K562 (cell line): ENCODE measurements around the gene ZNF791. TPM values are rescaled to one million over a fixed set of nuclear protein-coding genes. Genes with fewer than 3 reads are reported as not detected.

Source experiments
- ATAC-seq: fragments of 200-7000 bp; cut with Tn5 transposase; 3 replicates; pipeline ENCODE4 v1.9.1; 2020; ENCODE audit warnings: moderate library complexity
- BruUV-seq: library from RNA; stranded (reverse); fragments of 400-500 nt; replicated peaks from 2 replicates; lab custom pipeline; 2021; lab: Mats Ljungman, UMichigan
- CTCF ChIA-PET: fragments of 300-600 bp; formaldehyde crosslinking; extraction: SDS; loops from one replicate; lab custom pipeline; 2021; ENCODE audit warnings: low intra/inter-chr PET ratio; lab: Yijun Ruan, JAX
- POLR2A ChIA-PET: fragments of 300-600, 350-650 bp; sonication (Branson Sonifier 250); formaldehyde crosslinking; extraction: SDS; loops from one replicate; lab custom pipeline; 2021; ENCODE audit warnings: antibody characterized with exemption, inconsistent platforms; lab: Yijun Ruan, JAX
- DNase-seq, 4 experiments: peaks; one replicate each; pipeline versions ENCODE4 v3.0.0 to v3.0.0-alpha.2; 2011 to 2018; ENCODE audit warnings: low spot score in 3 of 4, mixed read lengths in 3 of 4; ENCODE audit errors: extremely low read depth in 1 of 4
- FAIRE-seq: peaks from 2 replicates; lab custom pipeline; 2011; peaks lifted over from hg19 to GRCh38; lab: Jason Lieb, UNC
- H2AFZ ChIP-seq: 2 replicates; pipeline ENCODE4 v1.6.0; 2011; ENCODE audit warnings: low read depth, low read length, control low read depth, inconsistent platforms
- H3K27ac ChIP-seq: fragments of 200-600 bp; 3 replicates; pipeline ENCODE4 v1.8.0; 2011; ENCODE audit warnings: low read depth, mild to moderate bottlenecking, control low read depth, inconsistent platforms, low read length, moderate library complexity, mixed read lengths; ENCODE audit errors: extremely low read depth
- H3K27me3 ChIP-seq, 2 experiments: fragments of 300-600 bp in 1 of 2; 2 replicates in 1 of 2; 3 replicates in 1 of 2; pipeline versions ENCODE4 v1.6.0 to v1.8.0; 2011; ENCODE audit warnings: inconsistent platforms in 2 of 2, low read length in 2 of 2, mild to moderate bottlenecking in 1 of 2, mixed read lengths in 1 of 2, moderate library complexity in 1 of 2; ENCODE audit not compliant: control insufficient read depth in 2 of 2, insufficient read depth in 2 of 2
- H3K36me3 ChIP-seq: fragments of 300-600 bp; 3 replicates; pipeline ENCODE4 v1.8.0; 2011; ENCODE audit warnings: mild to moderate bottlenecking, low read length, inconsistent platforms; ENCODE audit not compliant: control insufficient read depth, insufficient read depth
- H3K4me1 ChIP-seq, 2 experiments: fragments of 200-600 bp in 1 of 2; replicated peaks in 1 of 2; 2 replicates in 1 of 2; 3 replicates in 1 of 2; pipeline versions ENCODE4 v1.5.1 to v1.8.0; 2011; ENCODE audit warnings: inconsistent platforms in 2 of 2, low read length in 2 of 2, mild to moderate bottlenecking in 1 of 2, mixed read lengths in 1 of 2, moderate library complexity in 1 of 2; ENCODE audit not compliant: control insufficient read depth in 2 of 2, insufficient read depth in 2 of 2
- H3K4me2 ChIP-seq: 2 replicates; pipeline ENCODE4 v1.6.1; 2011; ENCODE audit warnings: low read length, control low read depth, inconsistent platforms, mixed read lengths; ENCODE audit not compliant: insufficient read depth
- H3K4me3 ChIP-seq: fragments of 200-600 bp; sonication (generic), shearing (Covaris generic); 2 replicates; pipeline ENCODE4 v1.5.1; 2016; ENCODE audit warnings: control low read depth, inconsistent platforms
- H3K79me2 ChIP-seq: fragments of 200-600 bp; 3 replicates; pipeline ENCODE4 v1.8.0; 2011; ENCODE audit warnings: low read length, inconsistent platforms; ENCODE audit not compliant: control insufficient read depth, insufficient read depth
- H3K9ac ChIP-seq, 2 experiments: 2 replicates each; pipeline versions ENCODE4 v1.6.0 to v1.6.1; 2011; ENCODE audit warnings: low read depth in 2 of 2, low read length in 2 of 2, control low read depth in 1 of 2, inconsistent platforms in 1 of 2, mild to moderate bottlenecking in 1 of 2, mixed read lengths in 1 of 2; ENCODE audit not compliant: insufficient read depth in 1 of 2
- H3K9me1 ChIP-seq: one replicate; pipeline ENCODE4 v1.6.0; 2011; ENCODE audit warnings: inconsistent platforms, mild to moderate bottlenecking, low read length, moderate library complexity; ENCODE audit not compliant: control insufficient read depth, insufficient read depth
- H3K9me3 ChIP-seq: replicated peaks from 2 replicates; pipeline ENCODE4 v1.5.1; 2011; ENCODE audit warnings: low read depth, low read length, inconsistent platforms; ENCODE audit not compliant: control insufficient read depth, insufficient read depth
- H4K20me1 ChIP-seq: replicated peaks from 2 replicates; pipeline ENCODE4 v1.6.1; 2011; ENCODE audit warnings: low read length, inconsistent platforms, mixed read lengths; ENCODE audit not compliant: control insufficient read depth, insufficient read depth
- FOXK1 ChIP-seq: sonication (generic); formaldehyde crosslinking; IDR thresholded peaks from 2 replicates; pipeline ENCODE4 v1.8.0; 2022; ENCODE audit warnings: missing genetic modification reagents, mild to moderate bottlenecking, borderline replicate concordance
- IRF2 ChIP-seq: sonication (generic); formaldehyde crosslinking; IDR thresholded peaks from 2 replicates; pipeline ENCODE4 v1.8.1; 2022; ENCODE audit warnings: mild to moderate bottlenecking, missing genetic modification reagents
- SP1 ChIP-seq: sonication (generic); formaldehyde crosslinking; IDR thresholded peaks from 2 replicates; pipeline ENCODE4 v1.8.1; 2022; ENCODE audit warnings: mild to moderate bottlenecking, missing genetic modification reagents
- SPI1 ChIP-seq: IDR thresholded peaks from 2 replicates; pipeline ENCODE4 v1.6.1; 2011; ENCODE audit warnings: low read depth, low read length, control low read depth, borderline replicate concordance
- WGBS: fragments of 100-300 bp; shearing (Covaris generic); methylation state at CpG from one replicate; pipeline ENCODE4 v1.1.6; 2016; ENCODE audit warnings: low coverage, mixed read lengths; ENCODE audit not compliant: insufficient coverage; ENCODE audit errors: missing lambda C conversion rate; 5-methylcytosine and 5-hydroxymethylcytosine counted together
- in situ Hi-C: fragments of 300-500 bp; cut with MboI; formaldehyde crosslinking; loops from 4 replicates; pipeline ENCODE4 v1.15.0; 2018; ENCODE audit warnings: inconsistent platforms, mixed read lengths
- intact Hi-C: fragments of 100-400 bp; cut with micrococcal nuclease; formaldehyde crosslinking; loops from 2 replicates; pipeline ENCODE4 v1.14.2; 2022
- polyA plus RNA-seq, 8 experiments: library from polyadenylated mRNA; depleted of rRNA in 4 of 8; stranded (reverse) in 5 of 8; unstranded in 3 of 8; fragments of >200 nt; fragmentation: Nextera tagmentation in 2 of 8; fragmentation: Illumina TruSeq in 1 of 8; extraction: Ambion mirVana in 2 of 8; extraction: Trizol in 1 of 8; gene quantifications; 2 replicates each; pipeline versions ENCODE4 v1.2.1 to v1.2.3, GENCODE V29; 2011 to 2014; ENCODE audit warnings: inconsistent platforms in 1 of 8, missing spikeins in 1 of 8
- total RNA-seq, 7 experiments: library from RNA; depleted of rRNA in 6 of 7; stranded (reverse); fragments of >200 nt in 6 of 7; fragmentation: Illumina TruSeq in 2 of 7; extraction: Trizol in 2 of 7; gene quantifications; 2 replicates each; pipeline versions ENCODE4 v1.2.1 to v1.2.3, GENCODE V29; 2011 to 2021; ENCODE audit warnings: low replicate concordance in 1 of 7

Gene ZNF791
- total and polyA plus RNA-seq, 9 of the 15 experiments (the other 6 are each of a cell fraction or from before 2014, with no cell fraction given), result 7.8 to 22.7 (median 13.1) TPM

- FAIRE-seq (no peak), ATAC-seq (no peak), DNase-seq (no peak)
- H3K27ac ChIP-seq, result no peak overlapping the region
- H4K20me1 ChIP-seq, result peaks cover 5% of the 10 kb centered on the region; the same call in 1 of the 2 replicates
- H3K27me3 ChIP-seq, result no peaks in the 10 kb centered on the region
- TF ChIP-seq SPI1 (0 out of 2 replicates have a peak, but pooled peaks have one; percentile 33), SP1 (CRISPR knock-in tag) (no peak)
- H3K9me1 ChIP-seq, result no peaks in the 10 kb centered on the region
- H3K4me3 ChIP-seq, result no peak overlapping the region
- H3K4me2 ChIP-seq, result no peak overlapping the region
- in situ Hi-C loops (no loop called here), intact Hi-C loops (no loop called here)
- no TSS peak for BruUV-seq
- POLR2A ChIA-PET, result no interaction called here
- no peak overlapping the region for H2AFZ ChIP-seq
- H3K79me2 ChIP-seq, result peaks cover 28% of the 10 kb centered on the region
- H3K9me3 ChIP-seq, result no peaks in the 10 kb centered on the region
- CTCF ChIA-PET, result no interaction called here
- peaks cover 13 to 46% of the 10 kb centered on the region in 2 experiments; a peak in 4 of 5 replicates for H3K4me1 ChIP-seq
- no peak overlapping the region; a peak in 1 of 4 replicates for H3K9ac ChIP-seq
- peaks cover 29% of the 10 kb centered on the region; the same call in 2 of the 3 replicates for H3K36me3 ChIP-seq
- WGBS, result 91% methylated on average over 10 of the region's 10 CpGs
Observed at GRCh38 chr19:12665281-12665573, 54.5 kb downstream of the ZNF791 start.

- H3K9ac ChIP-seq, result peak overlapping the region; percentile 70 to 89
- peaks cover 5% of the 10 kb centered on the region; the same call in 1 of the 2 replicates for H4K20me1 ChIP-seq
- peaks cover 33% of the 10 kb centered on the region; the same call in 2 of the 3 replicates for H3K36me3 ChIP-seq
- no TSS peak for BruUV-seq
- peak overlapping the region; percentile 75 for H3K4me3 ChIP-seq
- H3K9me1 ChIP-seq, result no peaks in the 10 kb centered on the region
- no peaks in the 10 kb centered on the region for H3K9me3 ChIP-seq
- FAIRE-seq, result no peak
- peak overlapping the region; percentile 62; the same call in 2 of the 3 replicates for H3K27ac ChIP-seq
- TF ChIP-seq FOXK1 (CRISPR knock-in tag) (0 out of 2 replicates have a peak, but pooled peaks have one; percentile 45), IRF2 (CRISPR knock-in tag) (no peak)
- no peak for ATAC-seq
- H3K4me1 ChIP-seq, result peaks cover 18 to 51% of the 10 kb centered on the region in 2 experiments; a peak in 4 of 5 replicates
- H3K4me2 ChIP-seq, result peak overlapping the region; percentile 99
- peak overlapping the region; percentile 95 for H2AFZ ChIP-seq
- no peak for DNase-seq
- peaks cover 33% of the 10 kb centered on the region for H3K79me2 ChIP-seq
- in situ Hi-C loops, result no loop called here
- POLR2A ChIA-PET, result interaction anchor here (0.6 to 1.1 kb wide), 10 partner anchors 9 to 597 kb away, joined by 3 to 6 read pairs (median 4); partner anchors contain the start of genes ZNF490 and ZNF791
- intact Hi-C loops, result no loop called here
- CTCF ChIA-PET, result no interaction called here
- WGBS, result 32% methylated on average over 12 of the region's 12 CpGs
- no peaks in the 10 kb centered on the region for H3K27me3 ChIP-seq
Observed at GRCh38 chr19:12665671-12666264, 55.0 kb downstream of the ZNF791 start.
